Spleen (tissue), 11 donors: Measurements from ENCODE around the gene ERGIC1. TPM values are rescaled to one million over a fixed set of nuclear protein-coding genes. Genes with fewer than 3 reads are reported as not detected.

Source experiments
- DNase-seq: peaks from one replicate; pipeline ENCODE4 v3.0.0-alpha.2; 2020
- H3K27ac ChIP-seq, 8 donors: fragments of 200-600 bp; sonication (generic) in 7 of 8; 1 replicate in 4 of 8; 2 replicates in 4 of 8; pipeline versions ENCODE4 v1.5.0 to v1.8.0; 2016 to 2021; ENCODE audit warnings: inconsistent platforms in 4 of 8, mild to moderate bottlenecking in 4 of 8, moderate library complexity in 1 of 8
- H3K27me3 ChIP-seq, 7 donors: fragments of 200-600 bp; sonication (generic) in 6 of 7; replicated peaks in 1 of 7; 1 replicate in 4 of 7; 2 replicates in 3 of 7; pipeline versions ENCODE4 v1.5.0 to v1.8.0; 2016 to 2021; ENCODE audit warnings: inconsistent platforms in 3 of 7, mild to moderate bottlenecking in 1 of 7
- H3K36me3 ChIP-seq, 6 donors: fragments of 200-600 bp; sonication (generic) in 5 of 6; 1 replicate in 4 of 6; 2 replicates in 2 of 6; pipeline versions ENCODE4 v1.5.0 to v1.8.0; 2016 to 2021; ENCODE audit warnings: inconsistent platforms in 2 of 6
- H3K4me1 ChIP-seq, 6 donors: fragments of 200-600 bp; sonication (generic) in 5 of 6; 1 replicate in 3 of 6; 2 replicates in 3 of 6; pipeline versions ENCODE4 v1.5.0 to v1.8.0; 2016 to 2021; ENCODE audit warnings: inconsistent platforms in 3 of 6
- H3K4me3 ChIP-seq, 8 donors: fragments of 200-600 bp; sonication (generic) in 7 of 8; 1 replicate in 4 of 8; 2 replicates in 4 of 8; pipeline versions ENCODE4 v1.5.0 to v1.8.0; 2016 to 2021; ENCODE audit warnings: inconsistent platforms in 4 of 8, mild to moderate bottlenecking in 4 of 8, moderate library complexity in 2 of 8
- H3K9me3 ChIP-seq, 8 donors: fragments of 200-600 bp; sonication (generic) in 7 of 8; 1 replicate in 4 of 8; 2 replicates in 4 of 8; pipeline versions ENCODE4 v1.5.0 to v1.8.0; 2016 to 2021; ENCODE audit warnings: inconsistent platforms in 4 of 8
- CTCF ChIP-seq, 11 experiments: fragments of 200-600 bp in 7 of 11; fragments of 450-650 bp in 4 of 11; sonication (generic) in 4 of 11; IDR thresholded peaks in 8 of 11; conservative IDR thresholded peaks in 3 of 11; 1 replicate in 7 of 11; 2 replicates in 4 of 11; pipeline versions ENCODE4 v1.4.0 to v1.8.0; 2016 to 2021; ENCODE audit warnings: antibody characterized with exemption in 11 of 11, inconsistent platforms in 4 of 11, mild to moderate bottlenecking in 1 of 11
- POLR2A ChIP-seq, 3 donors: fragments of 450-650 bp; IDR thresholded peaks; one replicate each; pipeline ENCODE4 v1.5.1; 2017; ENCODE audit warnings: antibody characterized with exemption in 3 of 3, mild to moderate bottlenecking in 1 of 3
- POLR2AphosphoS5 ChIP-seq, 3 donors: sonication (generic); formaldehyde crosslinking; IDR thresholded peaks; one replicate each; pipeline ENCODE4 v1.5.1; 2017; ENCODE audit warnings: antibody characterized with exemption in 3 of 3
- WGBS, 5 donors: extraction: QIAGEN DNeasy Blood & Tissue Kit in 3 of 5; methylation state at CpG; one replicate each; pipeline versions ENCODE4 v1.1.5 to v1.1.7; 2013 to 2018; 5-methylcytosine and 5-hydroxymethylcytosine counted together
- intact Hi-C: fragments of 100-400 bp; cut with DNase I; formaldehyde crosslinking; loops from one replicate; pipeline ENCODE4 v1.15.0; 2023; ENCODE audit warnings: low total_unique reads
- polyA plus RNA-seq, 3 donors: library from polyadenylated mRNA; stranded (reverse); fragments of 200-250 nt; gene quantifications; one replicate each; pipeline ENCODE4 v1.2.1, GENCODE V29; 2013
- total RNA-seq, 7 donors: library from RNA; depleted of rRNA in 3 of 7; stranded (reverse); fragments of >200 nt in 3 of 7; fragmentation: NEBNext Ultra II Directional in 4 of 7; extraction: Animal tissue kit (Norgen Biotek cat#: 25700) in 4 of 7; gene quantifications; one replicate each; pipeline versions ENCODE4 v1.1.0 to v1.2.1, GENCODE V29; 2016 to 2021
- donor health status: healthy with polysubstance abuse.
- donor health status: DM: no; HTN: no; CAD: no; lungs with moderate emphysema.
- donor health status: DM: no; HTN: no; CAD: no.
- donor health status: Bipolar disorder and iron deficiency.
- donor health status: healthy.
- donor health status: DM: no; HTN: no; CAD: no.
- donor health status: DM: yes; HTN: yes; CAD: no.

Gene ERGIC1
- total and polyA plus RNA-seq, 10 donors: 36.9 to 166 (median 125) TPM

GRCh38 chr5:172926008-172926523, 92.0 kb downstream of the ERGIC1 start:
- intact Hi-C loops: no loop called here
- 92 to 98% (median 95%) methylated on average over 2 of the region's 2 CpGs for WGBS, 5 donors
- Histone ChIP-seq H3K27me3 (no peaks in the 10 kb centered on the region), H3K4me1 (peaks cover 0 to 19% (median 6%) of the 10 kb centered on the region in 6 donors), H3K9me3 (no peaks in the 10 kb centered on the region), H3K4me3 (no peak overlapping the region), H3K36me3 (peaks cover 0 to 78% (median 40%) of the 10 kb centered on the region in 6 donors), H3K27ac (peak overlapping the region in 1 of 8 donors; percentile 51)
- TF ChIP-seq CTCF (IDR thresholded peaks at IDR 0.05 in 8 of 11, conservative IDR thresholded peaks at IDR 0.05 in 3 of 11) (no peak), POLR2AphosphoS5 (IDR thresholded peaks at IDR 0.05) (no peak), POLR2A (IDR thresholded peaks at IDR 0.05) (no peak)
- no peak for DNase-seq

GRCh38 chr5:172926796-172927195, 92.7 kb downstream of the ERGIC1 start:
- Histone ChIP-seq H3K9me3 (no peaks in the 10 kb centered on the region), H3K4me1 (peaks cover 0 to 26% (median 13%) of the 10 kb centered on the region in 6 donors), H3K36me3 (peaks cover 0 to 71% (median 39%) of the 10 kb centered on the region in 6 donors), H3K27ac (no peak overlapping the region), H3K27me3 (no peaks in the 10 kb centered on the region), H3K4me3 (no peak overlapping the region)
- intact Hi-C loops: no loop called here
- WGBS, 5 donors: 86 to 92% (median 88%) methylated on average over 12 of the region's 12 CpGs
- peak; percentile 21 to 48 (median 24) for TF ChIP-seq POLR2AphosphoS5 (IDR thresholded peaks at IDR 0.05)
- no peak for TF ChIP-seq POLR2A (IDR thresholded peaks at IDR 0.05)
- DNase-seq: no peak

- intact Hi-C loops: no loop called here
- Histone ChIP-seq H3K27me3 (no peaks in the 10 kb centered on the region), H3K9me3 (no peaks in the 10 kb centered on the region), H3K4me3 (no peak overlapping the region), H3K36me3 (peaks cover 0 to 70% (median 39%) of the 10 kb centered on the region in 6 donors), H3K4me1 (peaks cover 3 to 38% (median 23%) of the 10 kb centered on the region in 6 donors), H3K27ac (peak overlapping the region in 1 of 8 donors; percentile 80)
- no peak for TF ChIP-seq POLR2AphosphoS5 (IDR thresholded peaks at IDR 0.05)
- TF ChIP-seq POLR2A (IDR thresholded peaks at IDR 0.05): no peak
- no peak for TF ChIP-seq CTCF (IDR thresholded peaks at IDR 0.05 in 8 of 11, conservative IDR thresholded peaks at IDR 0.05 in 3 of 11)
- 90 to 100% (median 94%) methylated on average over 3 of the region's 3 CpGs for WGBS, 5 donors
- DNase-seq: no peak
These were observed 95.4 kb downstream of the ERGIC1 start for GRCh38 chr5:172929371-172929838.

- no peak for DNase-seq
- Histone ChIP-seq H3K27ac (peak overlapping the region in 7 of 8 donors; percentile 17 to 82 (median 70)), H3K4me3 (no peak overlapping the region), H3K36me3 (peaks cover 0 to 70% (median 42%) of the 10 kb centered on the region in 6 donors), H3K27me3 (no peaks in the 10 kb centered on the region), H3K4me1 (peaks cover 3 to 29% (median 23%) of the 10 kb centered on the region in 6 donors), H3K9me3 (no peaks in the 10 kb centered on the region)
- TF ChIP-seq POLR2A (IDR thresholded peaks at IDR 0.05) (no peak), POLR2AphosphoS5 (IDR thresholded peaks at IDR 0.05) (peak in 1 of 3 donors; percentile 21)
- WGBS, 5 donors: 42 to 56% (median 49%) methylated on average over 7 to 9 of the region's 9 CpGs
- intact Hi-C loops: loop anchor here (2.0 kb wide), 1 partner anchor 216 kb away; no protein-coding TSS in a partner anchor
These were observed 97.0 kb downstream of the ERGIC1 start for GRCh38 chr5:172931001-172931536.
